Measurements from ENCODE around the gene FILIP1L.

Gene FILIP1L

DNA sequence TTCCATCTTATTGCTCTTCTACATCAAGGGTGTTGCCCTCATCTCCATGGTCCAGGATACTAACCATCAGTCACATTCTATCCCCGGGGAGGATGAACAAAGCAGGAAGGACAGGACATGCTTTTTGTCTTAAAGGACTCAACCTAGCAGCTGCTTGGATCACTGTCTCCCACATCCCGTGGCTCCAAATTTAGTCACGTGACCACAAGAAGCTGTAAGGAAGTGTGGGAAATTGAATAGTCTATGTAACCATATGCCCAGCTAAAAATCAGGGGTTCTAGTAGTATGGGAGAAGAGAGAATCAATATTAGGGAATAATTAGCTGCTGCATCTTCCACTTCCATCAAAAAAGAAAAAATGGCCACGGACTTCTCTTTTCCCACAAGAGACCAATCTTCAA lies 314.9 kb downstream of the FILIP1L start:
- peaks cover 2% of the 10 kb centered on the region for H3K9me3 ChIP-seq (ENCODE audit: control insufficient read depth, low read length)
- H3K4me1 ChIP-seq (ENCODE audit: control insufficient read depth, insufficient read depth, low read length, poor library complexity, severe bottlenecking), result no peaks in the 10 kb centered on the region
- H3K27ac ChIP-seq (ENCODE audit: low read depth, low read length, severe bottlenecking), result no peak overlapping the region
- no peaks in the 10 kb centered on the region for H3K36me3 ChIP-seq (ENCODE audit: control insufficient read depth, insufficient read depth, low read length)
- H3K4me3 ChIP-seq (ENCODE audit: extremely low read depth, insufficient read depth, low read length, poor library complexity, severe bottlenecking), result no peak overlapping the region
- WGBS, 2 experiments (ENCODE audit: insufficient coverage in 2 of 2), result 83 to 88% methylated on average over 1 to 2 of the region's 4 CpGs

GRCh38 chr3:99795573-99795972 lies 318.7 kb downstream of the FILIP1L start:
- Histone ChIP-seq H3K4me3 (ENCODE audit: extremely low read depth, insufficient read depth, low read length, poor library complexity, severe bottlenecking) (no peak overlapping the region), H3K9me3 (ENCODE audit: control insufficient read depth, low read length) (no peaks in the 10 kb centered on the region)
- 91 to 93% methylated on average over 15 of the region's 15 CpGs for WGBS, 2 experiments (ENCODE audit: insufficient coverage in 2 of 2)

GRCh38 chr3:99794485-99794884 lies 319.8 kb downstream of the FILIP1L start:
- no peaks in the 10 kb centered on the region for H3K36me3 ChIP-seq (ENCODE audit: control insufficient read depth, insufficient read depth, low read length)
- 88 to 90% methylated on average over 8 of the region's 8 CpGs for WGBS, 2 experiments (ENCODE audit: insufficient coverage in 2 of 2)
- no peak overlapping the region for H3K27ac ChIP-seq (ENCODE audit: low read depth, low read length, severe bottlenecking)
- no peaks in the 10 kb centered on the region for H3K4me1 ChIP-seq (ENCODE audit: control insufficient read depth, insufficient read depth, low read length, poor library complexity, severe bottlenecking)
- H3K4me3 ChIP-seq (ENCODE audit: extremely low read depth, insufficient read depth, low read length, poor library complexity, severe bottlenecking), result no peak overlapping the region
- H3K9me3 ChIP-seq (ENCODE audit: control insufficient read depth, low read length), result no peaks in the 10 kb centered on the region

More at GRCh38 chr3:99795573-99795972, 318.7 kb downstream of the FILIP1L start:
- H3K27ac ChIP-seq (ENCODE audit: low read depth, low read length, severe bottlenecking), result no peak overlapping the region
- H3K4me1 ChIP-seq (ENCODE audit: control insufficient read depth, insufficient read depth, low read length, poor library complexity, severe bottlenecking), result no peaks in the 10 kb centered on the region
- no peaks in the 10 kb centered on the region for H3K36me3 ChIP-seq (ENCODE audit: control insufficient read depth, insufficient read depth, low read length)

DNA sequence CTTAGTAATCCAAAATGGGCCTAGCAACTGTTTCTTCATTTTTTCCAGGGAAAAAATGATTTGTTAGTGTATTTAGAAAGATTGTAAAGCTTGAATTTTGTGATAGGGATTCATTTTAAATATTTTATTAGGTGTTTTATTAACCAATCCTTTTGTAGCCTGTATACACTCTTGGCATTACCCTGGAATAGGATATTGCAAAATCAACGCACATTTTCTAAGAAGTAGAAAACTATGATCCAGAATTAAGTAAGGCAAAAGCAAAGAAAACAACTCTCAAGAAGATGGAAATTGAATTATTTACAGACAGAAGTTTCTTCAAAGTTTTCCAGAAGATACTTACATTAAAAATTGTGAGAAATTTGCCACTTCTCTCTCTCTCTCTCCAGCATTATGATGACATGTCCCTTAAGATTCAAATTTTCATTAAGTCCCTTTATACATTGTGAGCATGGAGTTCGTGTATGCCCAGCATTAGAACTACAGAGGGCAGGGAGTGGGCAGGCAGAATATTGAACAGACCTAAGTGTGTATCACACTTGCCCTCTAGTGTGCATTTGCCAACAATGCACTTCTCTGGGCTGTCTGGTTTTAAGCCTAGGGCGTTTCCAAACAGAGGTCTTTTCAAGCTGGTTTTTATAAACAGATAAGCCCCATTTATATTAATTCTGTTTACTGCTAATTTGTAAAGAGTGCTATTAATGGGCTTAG lies 325.1 kb downstream of the FILIP1L start:
- Histone ChIP-seq H3K4me3 (ENCODE audit: extremely low read depth, insufficient read depth, low read length, poor library complexity, severe bottlenecking) (no peak overlapping the region), H3K4me1 (ENCODE audit: control insufficient read depth, insufficient read depth, low read length, poor library complexity, severe bottlenecking) (no peaks in the 10 kb centered on the region), H3K9me3 (ENCODE audit: control insufficient read depth, low read length) (no peaks in the 10 kb centered on the region), H3K36me3 (ENCODE audit: control insufficient read depth, insufficient read depth, low read length) (no peaks in the 10 kb centered on the region), H3K27ac (ENCODE audit: low read depth, low read length, severe bottlenecking) (no peak overlapping the region)
- WGBS, 2 experiments (ENCODE audit: insufficient coverage in 2 of 2), result 10% methylated on average over 1 of the region's 3 CpGs; no CpG with 5 or more reads in 1 of the 2 experiments
